ENCODE measurements around the gene ZNF407.
"Not testable (repeated sequence)": the region's sequence is repeated elsewhere in the genome, so short reads cannot be mapped to it uniquely, and the experiment has no call there.

The ZNF407 gene, protein sequence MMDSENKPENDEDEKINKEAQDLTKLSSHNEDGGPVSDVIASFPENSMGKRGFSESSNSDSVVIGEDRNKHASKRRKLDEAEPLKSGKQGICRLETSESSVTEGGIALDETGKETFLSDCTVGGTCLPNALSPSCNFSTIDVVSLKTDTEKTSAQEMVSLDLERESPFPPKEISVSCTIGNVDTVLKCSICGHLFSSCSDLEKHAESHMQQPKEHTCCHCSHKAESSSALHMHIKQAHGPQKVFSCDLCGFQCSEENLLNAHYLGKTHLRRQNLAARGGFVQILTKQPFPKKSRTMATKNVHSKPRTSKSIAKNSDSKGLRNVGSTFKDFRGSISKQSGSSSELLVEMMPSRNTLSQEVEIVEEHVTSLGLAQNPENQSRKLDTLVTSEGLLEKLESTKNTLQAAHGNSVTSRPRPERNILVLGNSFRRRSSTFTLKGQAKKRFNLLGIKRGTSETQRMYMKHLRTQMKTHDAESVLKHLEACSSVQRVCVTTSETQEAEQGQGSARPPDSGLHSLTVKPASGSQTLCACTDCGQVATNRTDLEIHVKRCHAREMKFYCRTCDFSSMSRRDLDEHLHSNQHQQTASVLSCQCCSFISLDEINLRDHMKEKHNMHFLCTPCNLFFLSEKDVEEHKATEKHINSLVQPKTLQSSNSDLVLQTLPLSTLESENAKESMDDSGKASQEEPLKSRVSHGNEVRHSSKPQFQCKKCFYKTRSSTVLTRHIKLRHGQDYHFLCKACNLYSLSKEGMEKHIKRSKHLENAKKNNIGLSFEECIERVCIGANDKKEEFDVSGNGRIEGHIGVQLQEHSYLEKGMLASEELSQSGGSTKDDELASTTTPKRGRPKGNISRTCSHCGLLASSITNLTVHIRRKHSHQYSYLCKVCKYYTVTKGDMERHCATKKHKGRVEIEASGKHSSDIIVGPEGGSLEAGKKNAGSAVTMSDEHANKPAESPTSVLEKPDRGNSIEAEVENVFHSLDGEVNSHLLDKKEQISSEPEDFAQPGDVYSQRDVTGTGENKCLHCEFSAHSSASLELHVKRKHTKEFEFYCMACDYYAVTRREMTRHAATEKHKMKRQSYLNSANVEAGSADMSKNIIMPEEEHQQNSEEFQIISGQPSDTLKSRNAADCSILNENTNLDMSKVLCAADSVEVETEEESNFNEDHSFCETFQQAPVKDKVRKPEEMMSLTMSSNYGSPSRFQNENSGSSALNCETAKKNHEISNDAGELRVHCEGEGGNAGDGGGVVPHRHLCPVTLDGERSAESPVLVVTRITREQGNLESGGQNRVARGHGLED (N-terminal part only)

DNA sequence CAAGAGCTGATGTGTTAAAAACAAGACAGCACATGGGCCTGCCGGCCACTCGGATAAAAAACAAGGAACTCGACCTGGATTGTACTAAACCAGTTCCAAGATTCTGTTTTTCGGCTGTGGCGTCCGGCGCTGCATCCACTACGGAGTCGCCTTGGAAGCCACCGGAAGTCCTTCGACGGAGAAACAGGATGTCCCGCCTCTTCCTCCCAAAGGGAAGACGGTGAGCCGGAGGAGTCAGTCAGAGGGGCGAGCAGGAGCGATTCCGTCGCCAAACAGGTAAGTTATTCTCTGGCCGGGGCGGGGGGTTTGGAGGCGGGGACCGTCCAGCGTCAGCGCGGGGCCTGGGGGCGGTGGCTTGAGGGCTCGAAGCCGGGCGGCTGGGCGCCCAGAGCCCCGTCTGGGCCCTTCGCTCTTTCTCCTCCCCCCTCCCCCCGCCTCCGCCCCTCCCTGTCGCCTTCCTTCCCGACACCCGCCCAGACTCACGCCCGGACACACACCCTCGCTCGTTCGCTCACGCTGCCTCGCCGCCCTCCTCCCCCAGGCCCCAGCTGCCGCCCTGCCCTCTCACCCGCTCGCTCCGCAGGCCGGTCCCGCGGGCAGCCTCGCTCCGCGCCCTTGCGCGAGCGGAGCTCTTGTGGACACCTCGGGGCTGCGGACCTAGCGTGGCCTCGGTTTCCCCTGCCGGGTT lies at the start of gene ZNF407:
ZNF407 (plus strand) TSS at position 209 of the 688 bp plus-strand sequence. CDS start 33,150 bp downstream, outside the sequence.
- peak; percentile 68 for DNase-seq (ENCODE audit: low read depth)

DNA sequence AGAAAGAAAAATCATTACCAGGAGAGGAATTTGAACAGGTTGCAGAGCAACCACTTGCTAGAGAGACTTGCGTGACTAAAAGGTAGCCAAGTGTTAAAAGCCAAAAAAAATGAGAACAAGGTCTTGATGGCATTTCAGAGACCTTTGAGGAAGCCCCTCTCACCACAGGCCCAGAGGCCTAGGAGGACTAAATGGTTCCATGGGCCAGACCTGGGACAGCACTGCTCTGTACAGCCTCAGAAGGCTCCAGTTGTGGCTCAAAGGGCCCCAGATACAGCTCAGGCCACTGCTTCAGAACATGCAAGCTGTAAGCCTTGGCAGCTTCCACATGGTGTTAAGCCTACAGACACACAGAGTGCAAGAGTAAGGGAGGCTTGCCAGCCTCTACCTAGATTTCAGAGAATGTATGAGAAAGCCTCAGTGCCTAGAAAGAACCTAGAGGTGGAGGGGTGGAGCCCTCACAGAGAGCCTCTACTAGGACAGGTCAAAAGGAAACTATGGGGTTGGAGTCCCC lies 48.0 kb upstream of the ZNF407 start:
- no peak for DNase-seq (ENCODE audit: low read depth)

DNA sequence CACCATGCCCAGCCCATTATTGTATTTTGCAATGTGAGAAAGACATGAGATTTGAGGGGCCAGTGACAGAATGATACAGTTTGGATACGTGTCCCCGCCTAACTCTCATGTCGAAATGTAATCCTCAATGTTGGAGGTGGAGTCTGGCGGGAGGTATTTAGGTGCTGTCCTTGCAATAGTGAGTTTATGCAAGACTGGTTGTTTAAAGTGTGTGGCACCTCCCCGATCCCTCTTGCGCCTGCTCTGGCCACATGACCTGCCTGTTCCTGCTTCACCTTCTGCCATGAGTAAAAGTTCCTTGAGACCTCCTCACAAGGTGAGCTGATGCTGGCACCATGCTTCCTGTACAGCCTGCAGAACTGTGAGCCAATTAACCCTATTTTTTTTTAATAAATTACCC lies 46.8 kb upstream of the ZNF407 start:
- no peak for DNase-seq (ENCODE audit: low read depth)

DNA sequence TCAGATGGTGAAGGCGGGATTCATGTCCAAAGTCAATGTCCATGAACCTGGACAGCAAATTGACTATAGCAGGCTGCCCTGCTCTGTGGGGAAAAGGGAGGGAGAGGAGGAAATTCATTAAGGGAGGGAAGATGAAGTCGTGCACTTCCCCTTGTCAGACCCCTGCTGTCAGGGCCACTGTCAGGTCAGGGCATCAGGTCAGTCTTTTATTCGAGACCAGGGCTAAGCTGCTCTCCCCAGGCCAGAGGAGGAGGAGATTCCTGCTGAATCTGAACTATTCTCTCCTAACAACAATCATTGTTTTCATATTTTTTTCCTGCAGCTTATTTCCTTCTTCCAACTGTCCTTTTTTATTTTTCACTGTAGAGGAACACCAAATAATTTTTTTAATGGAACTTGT lies 46.2 kb upstream of the ZNF407 start:
- DNase-seq (ENCODE audit: low read depth), result no peak

DNA sequence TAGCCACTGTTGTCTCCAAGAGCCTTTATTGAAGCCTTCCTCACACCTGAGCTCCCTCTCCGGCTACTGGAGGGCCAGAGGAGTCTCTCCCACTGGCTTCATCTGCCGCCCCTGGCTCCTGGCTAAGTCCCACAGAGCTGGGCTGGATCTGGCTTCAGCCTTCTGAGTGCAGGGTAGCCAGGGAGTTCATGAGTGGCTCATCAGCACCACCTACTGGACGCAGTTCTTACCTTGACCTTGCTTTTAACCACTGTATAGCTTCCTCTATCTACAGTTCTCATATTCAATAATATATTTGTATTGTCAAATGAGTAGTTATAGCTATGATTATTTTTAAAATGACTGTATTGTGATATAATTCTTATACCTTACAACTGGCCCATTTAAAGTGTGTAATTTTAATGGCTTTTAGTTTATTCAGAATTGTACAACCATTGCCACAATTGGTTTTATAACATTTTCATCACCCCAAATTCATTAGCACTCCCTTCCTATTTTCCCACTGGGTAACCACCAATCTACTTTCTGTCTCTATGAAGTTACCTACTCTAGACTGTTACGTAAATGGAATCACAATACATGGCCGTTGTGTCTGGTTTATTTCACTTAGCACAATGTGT lies 45.6 kb upstream of the ZNF407 start:
- peak; percentile 27 for DNase-seq (ENCODE audit: low read depth)

DNA sequence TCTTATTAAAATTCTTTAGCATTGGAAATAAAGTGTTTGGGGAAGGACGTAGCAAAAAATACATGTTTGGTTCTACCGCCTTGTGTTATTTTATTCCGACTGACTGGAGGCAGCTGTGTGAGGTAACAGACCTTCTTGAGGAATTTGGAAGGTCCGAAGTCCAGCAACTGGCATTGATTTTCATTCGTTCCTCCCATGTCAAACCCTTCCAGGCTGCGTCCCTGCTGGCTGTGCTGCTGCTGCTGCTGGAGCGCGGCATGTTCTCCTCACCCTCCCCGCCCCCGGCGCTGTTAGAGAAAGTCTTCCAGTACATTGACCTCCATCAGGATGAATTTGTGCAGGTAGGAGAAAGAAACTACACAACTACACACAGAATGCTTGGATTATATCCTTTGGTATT lies 41.5 kb upstream of the ZNF407 start:
- DNase-seq (ENCODE audit: low read depth), result no peak

DNA sequence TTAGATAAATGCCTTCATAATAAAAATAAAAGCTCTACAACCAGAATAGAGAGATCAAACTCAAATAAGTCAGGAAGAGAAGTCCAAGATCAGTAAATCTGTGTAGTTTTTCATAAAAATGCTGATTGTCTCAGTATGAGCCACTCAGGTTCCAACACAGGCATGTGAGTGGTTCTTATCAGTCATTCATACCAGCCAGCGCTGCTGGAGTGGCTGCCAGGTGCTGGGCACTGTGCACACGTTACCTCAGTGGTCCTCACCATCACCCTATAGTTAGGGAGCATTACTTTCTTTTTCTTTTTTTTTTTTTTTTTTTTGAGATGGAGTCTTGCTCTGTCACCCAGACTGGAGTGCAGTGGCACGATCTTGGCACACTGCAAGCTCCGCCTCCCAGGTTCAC lies 39.6 kb upstream of the ZNF407 start:
- DNase-seq (ENCODE audit: low read depth), result no peak

DNA sequence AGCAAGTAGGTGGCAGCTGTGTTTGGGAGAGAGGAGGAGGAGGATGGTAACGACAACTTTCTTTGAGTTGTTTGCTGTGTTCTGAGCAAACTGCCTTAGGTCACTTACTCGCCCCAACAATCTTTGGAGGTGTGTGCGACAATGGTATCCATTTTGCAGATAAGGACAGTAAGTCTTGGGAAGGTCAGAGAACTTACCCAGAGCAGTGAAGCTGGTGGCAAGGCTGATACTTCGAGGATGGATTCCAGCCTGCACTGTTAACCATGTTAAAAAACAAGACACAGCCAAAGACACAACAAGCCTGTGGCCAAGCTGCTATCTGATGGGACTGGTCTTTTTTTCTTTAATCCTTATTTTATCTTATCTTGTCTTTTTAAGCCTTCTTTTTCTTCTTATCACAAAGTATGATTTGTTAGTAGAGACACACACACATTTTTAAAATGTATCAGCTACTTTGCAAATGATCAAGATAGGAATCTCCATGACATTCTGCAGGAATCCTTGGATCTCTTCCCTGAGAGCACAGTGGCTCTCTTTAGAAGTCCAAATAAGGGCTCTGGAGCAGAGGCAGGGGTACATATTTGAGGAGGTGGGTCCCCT lies 35.4 kb upstream of the ZNF407 start:
- DNase-seq (ENCODE audit: low read depth), result no peak

DNA sequence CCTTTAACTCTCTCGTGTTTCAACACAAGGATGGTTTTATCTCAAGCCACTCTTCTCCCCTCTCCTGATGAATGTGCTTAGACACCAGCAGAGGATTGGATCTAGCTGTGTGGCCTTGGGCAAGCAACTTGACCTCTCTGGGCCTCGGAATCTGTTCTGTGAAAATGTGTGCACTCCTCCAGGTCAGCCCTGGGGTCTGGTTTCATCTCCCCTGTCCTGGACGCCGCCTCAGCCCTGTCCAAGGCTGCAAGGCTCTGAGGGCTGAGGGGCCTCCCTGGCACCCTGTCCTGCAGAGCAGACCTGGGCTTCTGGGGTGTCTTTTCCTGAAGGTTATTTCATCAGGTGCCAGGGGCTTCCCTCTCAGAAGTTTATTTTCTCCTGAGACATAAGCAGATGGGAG lies 34.9 kb upstream of the ZNF407 start:
- no peak for DNase-seq (ENCODE audit: low read depth)

DNA sequence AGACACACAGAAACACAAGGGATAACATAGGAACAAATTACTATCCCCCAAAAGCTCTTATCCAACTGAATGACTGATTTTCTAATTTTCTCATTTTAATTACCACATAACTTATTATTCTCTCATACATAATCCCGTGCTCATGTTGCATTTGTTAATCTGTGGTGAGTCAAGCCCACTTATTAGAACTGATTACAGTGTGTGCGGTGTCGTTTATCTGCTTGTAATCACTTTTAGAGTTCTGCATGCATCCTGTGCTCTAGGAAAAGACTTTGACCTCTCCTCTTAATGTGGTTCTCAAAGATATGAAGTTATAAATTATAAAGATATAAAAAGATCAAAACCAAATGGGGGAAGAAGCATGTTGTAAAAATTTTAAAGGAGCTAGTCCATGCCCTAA lies 33.7 kb upstream of the ZNF407 start:
- DNase-seq (ENCODE audit: low read depth), result no peak

DNA sequence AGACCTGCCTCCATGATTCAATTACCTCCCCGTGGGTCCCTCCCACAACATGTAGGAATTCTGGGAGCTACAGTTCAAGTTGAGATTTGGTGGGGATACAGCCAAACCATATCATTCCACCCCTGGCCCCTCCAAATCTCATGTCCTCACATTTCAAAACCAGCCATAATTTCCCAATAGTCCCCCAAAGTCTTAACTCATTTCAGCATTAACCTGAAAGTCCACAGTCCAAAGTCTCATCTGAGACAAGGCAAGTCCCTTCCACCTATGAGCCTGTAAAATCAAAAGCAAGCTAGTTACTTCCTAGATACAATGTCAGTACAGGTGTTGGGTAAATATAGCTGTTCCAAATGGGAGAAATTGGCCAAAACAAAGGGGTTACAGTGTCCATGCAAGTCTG lies 32.5 kb upstream of the ZNF407 start:
- not testable (repeated sequence) for DNase-seq (ENCODE audit: low read depth)

DNA sequence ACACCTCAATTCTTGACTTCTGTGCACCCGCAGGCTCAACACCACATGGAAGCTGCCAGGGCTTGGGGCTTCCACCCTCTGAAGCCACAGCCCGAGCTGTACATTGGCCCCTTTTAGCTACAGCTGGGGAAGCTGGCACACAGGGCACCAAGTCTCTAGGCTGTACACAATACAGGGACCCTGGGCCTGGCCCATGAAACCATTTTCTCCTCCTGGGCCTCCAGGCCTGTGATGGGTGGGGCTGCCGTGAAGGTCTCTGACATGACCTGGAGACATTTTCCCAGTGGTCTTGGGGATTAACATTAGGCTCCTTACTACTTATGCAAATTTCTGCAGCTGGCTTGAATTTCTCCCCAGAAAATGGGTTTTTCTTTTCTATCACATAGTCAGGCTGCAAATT lies 31.7 kb upstream of the ZNF407 start:
- not testable (repeated sequence) for DNase-seq (ENCODE audit: low read depth)

DNA sequence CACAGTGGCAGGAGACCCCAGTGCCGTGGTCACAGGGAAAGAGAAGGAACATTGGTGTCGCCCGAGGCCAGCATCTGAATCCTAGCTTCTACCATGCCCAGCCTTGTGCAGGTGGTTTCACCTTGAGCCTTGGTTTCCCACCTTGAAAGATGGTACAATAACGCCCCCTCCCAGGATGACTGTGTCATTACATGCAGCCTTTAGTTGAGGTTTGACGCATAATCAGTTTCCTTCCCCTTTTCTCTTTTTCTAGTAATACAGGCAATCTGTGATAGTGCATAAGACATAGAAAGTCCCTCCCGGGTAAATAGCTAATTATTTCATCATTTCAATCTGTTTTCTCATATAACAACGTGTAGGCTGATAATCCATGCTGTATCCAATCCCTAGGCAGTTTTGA lies 29.8 kb upstream of the ZNF407 start:
- no peak for DNase-seq (ENCODE audit: low read depth)

DNA sequence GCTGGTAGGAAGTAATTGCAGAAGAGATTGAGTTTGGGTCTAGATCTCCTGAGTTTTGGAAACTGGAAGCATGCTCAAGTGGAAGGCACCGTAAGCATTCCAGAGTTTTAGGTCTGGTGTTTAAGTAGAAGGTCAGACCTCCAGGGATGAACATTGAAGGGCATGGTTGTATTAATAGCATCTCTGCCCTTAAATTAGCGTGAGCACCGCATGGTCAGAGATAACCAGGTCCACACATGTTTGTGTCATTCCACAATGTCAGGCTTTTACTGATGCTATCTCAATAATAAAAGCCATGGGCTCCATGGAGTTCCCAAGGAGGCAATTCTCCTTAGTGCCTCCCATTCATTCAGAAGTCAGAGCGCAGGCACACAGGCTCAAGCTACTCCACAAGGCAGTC lies 28.3 kb upstream of the ZNF407 start:
- no peak for DNase-seq (ENCODE audit: low read depth)

DNA sequence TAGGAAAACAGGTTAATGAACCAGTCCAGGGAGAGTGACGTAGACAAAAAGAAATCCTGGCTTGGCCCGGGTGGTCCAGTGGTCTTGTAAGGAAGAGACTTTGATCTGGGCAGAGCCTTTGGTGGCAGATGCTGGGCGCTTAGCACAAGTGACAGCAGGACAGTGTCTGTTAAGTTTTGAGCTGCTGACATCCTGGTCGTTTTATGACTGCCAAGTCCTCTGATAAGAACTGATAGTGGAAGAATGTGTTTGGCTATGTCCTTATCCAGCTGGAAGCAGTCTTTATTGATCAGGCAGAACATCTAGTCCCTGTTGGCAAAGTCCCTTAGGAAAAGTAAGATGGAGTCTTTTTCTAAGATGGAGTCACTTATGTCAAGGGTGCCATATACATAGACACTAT lies 27.4 kb upstream of the ZNF407 start:
- DNase-seq (ENCODE audit: low read depth), result no peak

DNA sequence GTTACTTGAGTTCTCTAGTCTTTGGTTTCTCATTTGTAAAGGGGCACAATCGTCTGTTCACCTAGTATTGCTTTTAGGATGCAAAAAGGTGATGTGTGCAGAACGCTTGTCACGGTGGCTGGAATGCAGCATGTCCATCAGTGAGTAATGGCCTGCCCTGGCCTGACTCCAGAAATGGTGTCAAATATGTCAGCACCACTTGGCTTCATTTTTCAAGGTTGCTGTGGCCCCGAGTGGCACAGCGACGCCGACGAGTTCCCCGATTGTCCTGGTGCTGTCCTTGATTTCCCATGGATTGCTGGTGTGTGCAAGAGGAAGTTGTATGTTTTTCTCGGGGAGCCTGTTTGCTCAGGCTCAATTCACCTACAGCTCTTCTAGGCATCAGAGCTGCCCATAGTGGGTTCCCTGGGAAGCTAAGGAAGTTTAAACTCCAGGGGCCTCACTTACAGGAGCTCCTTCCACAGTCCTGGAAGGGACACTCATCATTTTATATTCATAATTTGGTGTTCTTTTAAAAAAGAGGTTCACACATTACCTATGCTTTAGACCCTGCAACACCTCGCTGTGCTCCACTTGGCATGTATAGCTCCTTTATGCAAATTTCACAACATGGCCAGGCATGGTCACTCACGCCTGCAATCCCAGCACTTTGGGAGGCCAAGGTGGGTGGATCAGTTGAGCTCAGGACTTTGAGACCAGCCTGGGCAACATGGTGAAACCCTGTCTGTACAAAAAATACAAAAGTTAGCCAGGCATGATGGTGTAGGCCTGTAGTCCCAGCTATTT lies 25.6 kb upstream of the ZNF407 start:
- DNase-seq (ENCODE audit: low read depth), result no peak

DNA sequence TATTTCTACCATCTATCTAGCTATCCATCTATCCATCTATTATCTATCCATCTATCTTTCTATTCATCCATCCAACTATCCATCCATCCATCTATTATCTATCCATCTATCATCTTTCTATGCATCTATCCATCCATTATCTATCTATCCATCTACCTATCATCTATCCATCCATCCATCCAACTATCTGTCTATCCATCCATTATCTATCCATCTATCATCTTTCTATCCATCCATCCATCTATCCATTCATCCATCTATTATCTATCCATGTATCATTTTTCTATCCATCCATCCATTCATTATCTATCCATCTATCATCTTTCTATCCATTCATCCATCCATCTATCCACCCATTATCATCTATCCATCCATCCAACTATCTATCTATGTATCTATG lies 24.6 kb upstream of the ZNF407 start:
- no peak for DNase-seq (ENCODE audit: low read depth)

DNA sequence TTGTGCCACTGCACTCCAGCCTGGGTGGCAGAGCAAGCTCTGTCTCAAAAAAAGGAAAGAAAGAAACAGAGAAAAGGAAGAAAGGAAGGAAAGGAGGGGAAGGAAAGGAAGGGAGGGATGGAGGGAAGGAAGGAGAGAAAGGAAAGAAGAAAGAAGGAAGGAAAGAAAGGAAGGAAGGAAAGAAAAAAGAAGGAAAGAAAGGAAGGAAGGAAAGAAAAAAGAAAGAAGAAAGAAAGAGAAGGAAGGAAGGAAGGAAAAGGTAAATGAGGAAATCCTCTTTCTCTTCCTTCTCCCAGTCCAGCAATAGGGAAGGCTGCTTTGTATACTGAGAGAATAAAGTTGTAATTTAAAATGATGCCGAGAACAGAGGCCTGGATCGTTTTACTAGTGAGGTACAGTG lies 22.8 kb upstream of the ZNF407 start:
- DNase-seq (ENCODE audit: low read depth), result no peak

DNA sequence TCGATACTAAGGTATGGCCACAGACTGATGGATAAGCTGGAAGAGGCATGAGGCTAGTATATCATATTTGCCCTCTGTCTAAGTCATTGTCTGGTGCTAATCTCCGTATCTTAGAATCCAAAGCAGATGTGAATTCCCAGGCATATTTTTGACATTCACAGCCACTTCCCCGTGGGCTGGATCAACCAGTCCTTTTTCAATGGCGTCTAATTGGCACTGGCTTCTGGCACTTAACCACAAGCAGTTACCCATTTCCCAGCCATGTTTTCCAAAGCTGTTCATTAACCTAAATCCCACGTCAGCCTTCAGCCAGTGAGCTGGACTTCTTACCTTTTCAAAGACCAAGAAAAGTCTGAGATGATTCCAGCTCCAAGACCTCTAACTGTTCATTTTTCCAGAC lies 20.7 kb upstream of the ZNF407 start:
- no peak for DNase-seq (ENCODE audit: low read depth)

Measured in GM04503 (cell line).